PC-3 (cell line): ENCODE results near the gene GPRC6A.

Experiments used
- CTCF ChIP-seq: fragments of 300-600 bp; sonication (generic); conservative IDR thresholded peaks from 2 replicates; pipeline ENCODE4 v1.5.1; 2017; ENCODE audit warnings: antibody characterized with exemption, low read depth, mild to moderate bottlenecking, low read length
- EZH2 ChIP-seq: fragments of 300-600 bp; sonication (generic); IDR thresholded peaks from one replicate; pipeline ENCODE4 v1.6.1; 2017; ENCODE audit warnings: antibody characterized with exemption, mild to moderate bottlenecking, low read length; ENCODE audit not compliant: unreplicated experiment
- EZH2phosphoT487 ChIP-seq: fragments of 300-600 bp; sonication (generic); IDR thresholded peaks from 2 replicates; pipeline ENCODE4 v1.6.1; 2018; ENCODE audit warnings: mild to moderate bottlenecking, antibody characterized with exemption, low read length, borderline replicate concordance

GRCh38 chr6:116773886-116774285, 55.0 kb downstream of the GPRC6A start:
- TF ChIP-seq CTCF (no peak), EZH2 (no peak), EZH2phosphoT487 (no peak)
